K562 (cell line): ENCODE data around the gene VPS11. TPM values are rescaled to one million over a fixed set of nuclear protein-coding genes. Genes with fewer than 3 reads are reported as not detected.
A peak's percentile ranks its signal among the peaks of the same experiment; 100 is the strongest.

Source experiments
- CAMTA2 ChIP-seq: fragments of 250-450 bp; sonication (Bioruptor Pico); conservative IDR thresholded peaks from 2 replicates; pipeline ENCODE4 v1.5.1; 2022
- CEBPG ChIP-seq, 3 experiments: fragments of 200-800 bp in 1 of 3; sonication (Bioruptor generic) in 1 of 3; sonication (generic) in 1 of 3; formaldehyde crosslinking in 1 of 3; IDR thresholded peaks in 2 of 3; conservative IDR thresholded peaks in 1 of 3; 2 replicates each; pipeline versions ENCODE4 v1.6.1 to v1.8.0; 2016 to 2022; ENCODE audit warnings: missing compliant biosample characterization in 2 of 3, missing genetic modification characterization in 2 of 3, mild to moderate bottlenecking in 1 of 3, missing genetic modification reagents in 1 of 3
- ETV1 ChIP-seq: fragments of 450-650 bp; conservative IDR thresholded peaks from 2 replicates; pipeline ENCODE4 v1.6.1; 2016; ENCODE audit warnings: missing genetic modification characterization, control low read depth, low read depth, missing compliant biosample characterization
- FOXM1 ChIP-seq, 2 experiments: fragments of 450-650 bp in 1 of 2; sonication (generic) in 1 of 2; formaldehyde crosslinking in 1 of 2; IDR thresholded peaks; 2 replicates each; pipeline versions ENCODE4 v1.6.1 to v1.9.0; 2017 to 2022; ENCODE audit warnings: low read depth in 2 of 2, mild to moderate bottlenecking in 2 of 2, missing genetic modification reagents in 1 of 2, moderate library complexity in 1 of 2
- GABPB2 ChIP-seq: fragments of 250-450 bp; sonication (Bioruptor Pico); conservative IDR thresholded peaks from 2 replicates; pipeline ENCODE4 v1.5.1; 2021; ENCODE audit warnings: mild to moderate bottlenecking
- GATAD2A ChIP-seq: fragments of 450-650 bp; IDR thresholded peaks from 2 replicates; pipeline ENCODE4 v1.6.1; 2017
- HNRNPL ChIP-seq: fragments of 200-400 bp; formaldehyde crosslinking; IDR thresholded peaks from 2 replicates; pipeline ENCODE4 v1.6.1; 2017; ENCODE audit warnings: low read depth, mild to moderate bottlenecking, low read length
- JUND ChIP-seq, 2 experiments: IDR thresholded peaks; 2 replicates in 1 of 2; 3 replicates in 1 of 2; pipeline ENCODE4 v1.6.1; 2011; ENCODE audit warnings: borderline replicate concordance in 2 of 2, low read depth in 2 of 2, low read length in 2 of 2, improper control_type of control experiment in 1 of 2, missing biosample characterization in 1 of 2, missing genetic modification characterization in 1 of 2, missing genetic modification reagents in 1 of 2
- MAFF ChIP-seq: IDR thresholded peaks from 2 replicates; pipeline ENCODE4 v1.6.1; 2012; ENCODE audit warnings: low read length, improper control_type of control experiment
- MBD2 ChIP-seq: sonication (generic); IDR thresholded peaks from 2 replicates; pipeline ENCODE4 v1.6.1; 2016; ENCODE audit warnings: low read depth, borderline replicate concordance
- NEUROD1 ChIP-seq: fragments of 150-350 bp; IDR thresholded peaks from 2 replicates; pipeline ENCODE4 v1.6.1; 2014; ENCODE audit warnings: borderline replicate concordance, low read length, low read depth; ENCODE audit not compliant: partially characterized antibody
- PRMT5 ChIP-seq: sonication (generic); formaldehyde crosslinking; IDR thresholded peaks from 2 replicates; pipeline ENCODE4 v1.5.0; 2020; ENCODE audit warnings: missing genetic modification reagents
- PYGO2 ChIP-seq: fragments of 450-650 bp; IDR thresholded peaks from 2 replicates; pipeline ENCODE4 v1.6.1; 2016; ENCODE audit warnings: mild to moderate bottlenecking, missing genetic modification characterization, moderate library complexity, missing compliant biosample characterization
- RBBP5 ChIP-seq: fragments of 200-600 bp; sonication (generic); IDR thresholded peaks from 2 replicates; pipeline ENCODE4 v1.6.1; 2012; ENCODE audit warnings: borderline replicate concordance, mild to moderate bottlenecking, low read length, control low read depth, inconsistent platforms; ENCODE audit not compliant: insufficient read depth, poor library complexity, severe bottlenecking
- SAP30 ChIP-seq: fragments of 200-600 bp; sonication (generic); IDR thresholded peaks from 2 replicates; pipeline ENCODE4 v1.6.1; 2012; ENCODE audit warnings: borderline replicate concordance, low read depth, mild to moderate bottlenecking, moderate library complexity, low read length, control low read depth, inconsistent platforms; ENCODE audit not compliant: insufficient read depth, poor library complexity, severe bottlenecking
- SRSF1 ChIP-seq: fragments of 200-400 bp; formaldehyde crosslinking; IDR thresholded peaks from 2 replicates; pipeline ENCODE4 v1.6.1; 2017; ENCODE audit warnings: mild to moderate bottlenecking, low read depth, low read length, moderate library complexity
- ZFPM2 ChIP-seq: fragments of 250-450 bp; sonication (Bioruptor Pico); IDR thresholded peaks from 2 replicates; pipeline ENCODE4 v1.5.1; 2022; ENCODE audit warnings: mild to moderate bottlenecking
- ZNF384 ChIP-seq: IDR thresholded peaks from 2 replicates; pipeline ENCODE4 v1.6.1; 2012; ENCODE audit warnings: low read depth, low read length, improper control_type of control experiment
- ZNF764 ChIP-seq: fragments of 250-450 bp; sonication (Bioruptor Pico); IDR thresholded peaks from 2 replicates; pipeline ENCODE4 v1.4.0; 2020; ENCODE audit warnings: low read depth, mild to moderate bottlenecking, moderate library complexity
- polyA plus RNA-seq, 8 experiments: library from polyadenylated mRNA; depleted of rRNA in 4 of 8; stranded (reverse) in 5 of 8; unstranded in 3 of 8; fragments of >200 nt; fragmentation: Nextera tagmentation in 2 of 8; fragmentation: Illumina TruSeq in 1 of 8; extraction: Ambion mirVana in 2 of 8; extraction: Trizol in 1 of 8; gene quantifications; 2 replicates each; pipeline versions ENCODE4 v1.2.1 to v1.2.3, GENCODE V29; 2011 to 2014; ENCODE audit warnings: inconsistent platforms in 1 of 8, missing spikeins in 1 of 8
- total RNA-seq, 7 experiments: library from RNA; depleted of rRNA in 6 of 7; stranded (reverse); fragments of >200 nt in 6 of 7; fragmentation: Illumina TruSeq in 2 of 7; extraction: Trizol in 2 of 7; gene quantifications; 2 replicates each; pipeline versions ENCODE4 v1.2.1 to v1.2.3, GENCODE V29; 2011 to 2021; ENCODE audit warnings: low replicate concordance in 1 of 7
- TF ChIP-seq, protein P1 (sequence below): sonication (generic); formaldehyde crosslinking; IDR thresholded peaks from 2 replicates; pipeline ENCODE4 v1.8.1; 2022; ENCODE audit warnings: missing genetic modification reagents
- TF ChIP-seq, protein P2 (sequence below): fragments of 450-650 bp; formaldehyde crosslinking; IDR thresholded peaks from 2 replicates; pipeline ENCODE4 v1.4.0; 2022; ENCODE audit warnings: missing genetic modification characterization
- TF ChIP-seq, protein P3 (sequence below), 2 experiments: fragments of 450-650 bp; conservative IDR thresholded peaks; 2 replicates each; pipeline ENCODE4 v1.6.1; 2017; ENCODE audit warnings: mild to moderate bottlenecking in 2 of 2, moderate library complexity in 2 of 2

The VPS11 gene
- total and polyA plus RNA-seq, 9 of the 15 experiments (the other 6 are each of a cell fraction or from before 2014, with no cell fraction given), result 14.1 to 35.5 (median 27.5) TPM

DNA sequence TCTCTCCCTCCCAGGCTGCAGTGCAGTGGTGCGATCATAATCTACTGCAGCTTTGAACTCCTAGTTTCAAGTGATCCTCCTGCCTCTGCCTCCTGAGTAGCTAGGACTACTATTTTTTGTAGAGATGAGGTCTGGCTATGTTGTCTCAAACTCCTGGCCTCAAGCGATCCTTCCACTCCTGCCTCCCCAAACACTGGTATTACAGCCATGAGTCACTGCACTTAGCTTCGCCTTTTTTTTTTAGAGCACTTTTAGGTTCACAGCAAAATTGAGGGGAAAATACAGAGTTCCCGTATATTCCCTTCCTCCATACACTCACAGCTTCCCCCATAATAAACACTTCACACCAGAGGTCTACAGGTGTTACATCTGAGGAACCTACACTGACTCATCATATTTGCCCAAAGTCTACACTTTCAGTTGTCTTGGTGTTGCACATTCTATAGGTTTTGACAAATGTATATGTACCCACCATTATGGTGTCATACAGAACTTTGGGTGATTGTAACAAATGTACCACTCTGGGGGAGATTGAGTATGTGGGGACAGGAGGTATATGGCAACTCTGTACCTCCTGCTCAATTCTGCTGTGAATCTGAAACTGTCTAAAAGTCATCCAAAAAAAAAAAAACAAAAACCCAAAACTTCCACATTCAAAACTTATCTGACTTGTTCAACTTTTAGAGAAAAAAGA lies 25.6 kb upstream of the VPS11 start (continued):
- TF ChIP-seq, protein P1, sequence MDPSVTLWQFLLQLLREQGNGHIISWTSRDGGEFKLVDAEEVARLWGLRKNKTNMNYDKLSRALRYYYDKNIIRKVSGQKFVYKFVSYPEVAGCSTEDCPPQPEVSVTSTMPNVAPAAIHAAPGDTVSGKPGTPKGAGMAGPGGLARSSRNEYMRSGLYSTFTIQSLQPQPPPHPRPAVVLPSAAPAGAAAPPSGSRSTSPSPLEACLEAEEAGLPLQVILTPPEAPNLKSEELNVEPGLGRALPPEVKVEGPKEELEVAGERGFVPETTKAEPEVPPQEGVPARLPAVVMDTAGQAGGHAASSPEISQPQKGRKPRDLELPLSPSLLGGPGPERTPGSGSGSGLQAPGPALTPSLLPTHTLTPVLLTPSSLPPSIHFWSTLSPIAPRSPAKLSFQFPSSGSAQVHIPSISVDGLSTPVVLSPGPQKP (CRISPR knock-in tag), result no peak
- TF ChIP-seq SRSF1 (no peak), NEUROD1 (no peak), FOXM1 (IDR thresholded peaks at IDR 0.05; ENCODE audit: low read depth) (no peak), FOXM1 (CRISPR knock-in tag; IDR thresholded peaks at IDR 0.05; ENCODE audit: low read depth) (no peak), GATAD2A (no peak), CAMTA2 (CRISPR knock-in tag) (no peak), PRMT5 (CRISPR knock-in tag) (no peak), ETV1 (tag) (no peak), MBD2 (no peak), SAP30 (no peak), ZNF384 (0 out of 2 replicates have a peak, but pooled peaks have one; percentile 15), CEBPG (CRISPR knock-in tag; IDR thresholded peaks at IDR 0.05) (no peak), CEBPG (tag; conservative IDR thresholded peaks at IDR 0.05 in 1 of 2, IDR thresholded peaks at IDR 0.05 in 1 of 2) (no peak), ZNF764 (no peak), PYGO2 (tag) (no peak), ZFPM2 (CRISPR knock-in tag) (no peak), JUND (IDR thresholded peaks at IDR 0.05; ENCODE audit: borderline replicate concordance, low read depth, low read length) (0 out of 2 replicates have a peak, but pooled peaks have one; percentile 16), JUND (tag; IDR thresholded peaks at IDR 0.05; ENCODE audit: borderline replicate concordance, low read depth, low read length) (no peak), MAFF (peak; percentile 33; the same call in 1 of the 2 replicates), RBBP5 (no peak), GABPB2 (no peak), HNRNPL (no peak)
- TF ChIP-seq, protein P2, sequence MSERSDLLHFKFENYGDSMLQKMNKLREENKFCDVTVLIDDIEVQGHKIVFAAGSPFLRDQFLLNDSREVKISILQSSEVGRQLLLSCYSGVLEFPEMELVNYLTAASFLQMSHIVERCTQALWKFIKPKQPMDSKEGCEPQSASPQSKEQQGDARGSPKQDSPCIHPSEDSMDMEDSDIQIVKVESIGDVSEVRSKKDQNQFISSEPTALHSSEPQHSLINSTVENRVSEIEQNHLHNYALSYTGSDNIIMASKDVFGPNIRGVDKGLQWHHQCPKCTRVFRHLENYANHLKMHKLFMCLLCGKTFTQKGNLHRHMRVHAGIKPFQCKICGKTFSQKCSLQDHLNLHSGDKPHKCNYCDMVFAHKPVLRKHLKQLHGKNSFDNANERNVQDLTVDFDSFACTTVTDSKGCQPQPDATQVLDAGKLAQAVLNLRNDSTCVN, result no peak
- TF ChIP-seq, protein P3, sequence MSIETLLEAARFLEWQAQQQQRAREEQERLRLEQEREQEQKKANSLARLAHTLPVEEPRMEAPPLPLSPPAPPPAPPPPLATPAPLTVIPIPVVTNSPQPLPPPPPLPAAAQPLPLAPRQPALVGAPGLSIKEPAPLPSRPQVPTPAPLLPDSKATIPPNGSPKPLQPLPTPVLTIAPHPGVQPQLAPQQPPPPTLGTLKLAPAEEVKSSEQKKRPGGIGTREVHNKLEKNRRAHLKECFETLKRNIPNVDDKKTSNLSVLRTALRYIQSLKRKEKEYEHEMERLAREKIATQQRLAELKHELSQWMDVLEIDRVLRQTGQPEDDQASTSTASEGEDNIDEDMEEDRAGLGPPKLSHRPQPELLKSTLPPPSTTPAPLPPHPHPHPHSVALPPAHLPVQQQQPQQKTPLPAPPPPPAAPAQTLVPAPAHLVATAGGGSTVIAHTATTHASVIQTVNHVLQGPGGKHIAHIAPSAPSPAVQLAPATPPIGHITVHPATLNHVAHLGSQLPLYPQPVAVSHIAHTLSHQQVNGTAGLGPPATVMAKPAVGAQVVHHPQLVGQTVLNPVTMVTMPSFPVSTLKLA (conservative IDR thresholded peaks at IDR 0.05), result no peak
